LoVo (cell line): ENCODE data around the gene KYAT1.
A peak's percentile ranks its signal among the peaks of the same experiment; 100 is the strongest.
"Not testable (repeated sequence)": the region's sequence is repeated elsewhere in the genome, so short reads cannot be mapped to it uniquely, and the experiment has no call there.

Experiments
- DNase-seq: peaks from one replicate; pipeline ENCODE4 v3.0.0-alpha.2; 2016; ENCODE audit warnings: low spot score

The KYAT1 gene

DNA sequence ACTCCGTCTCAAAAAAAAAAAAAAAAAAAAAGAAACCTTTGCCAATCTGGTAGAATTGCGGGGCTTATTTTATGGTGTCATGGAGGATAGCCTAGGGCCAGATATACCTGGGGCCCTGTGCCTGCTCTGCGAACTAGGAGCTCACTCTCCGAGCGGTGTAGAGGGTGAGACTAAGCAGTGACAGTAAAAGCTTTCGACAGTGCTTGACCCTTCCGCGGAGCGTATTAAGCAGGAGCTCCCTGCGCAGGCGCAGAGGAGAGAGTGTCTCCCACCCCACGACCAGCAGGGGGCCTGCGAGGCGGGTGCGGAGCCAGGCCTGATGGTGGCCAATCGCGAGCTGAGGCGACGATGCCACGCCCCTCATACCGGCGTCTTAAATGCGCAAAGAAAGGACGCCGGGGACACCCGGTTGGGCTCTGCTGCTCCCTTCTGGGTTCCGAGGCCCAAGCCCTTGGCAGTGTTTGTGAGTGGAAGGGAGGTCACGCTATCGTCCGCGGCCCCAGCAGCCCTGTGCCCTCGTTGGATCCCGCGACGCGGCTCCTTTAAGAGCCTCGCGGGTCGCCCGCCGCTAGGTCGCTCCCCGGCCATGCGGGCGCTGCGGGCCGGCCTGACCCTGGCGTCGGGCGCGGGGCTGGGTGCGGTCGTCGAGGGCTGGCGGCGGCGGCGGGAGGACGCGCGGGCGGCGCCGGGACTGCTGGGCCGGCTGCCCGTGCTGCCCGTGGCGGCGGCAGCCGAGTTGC is 63.5 kb downstream of the KYAT1 start, which contains the start of gene ENDOG:
TSS of gene ENDOG (plus strand) at position 402 of the 740 bp plus-strand sequence. CDS start at position 587, 185 bp downstream.
- peak; percentile 98 for DNase-seq

DNA sequence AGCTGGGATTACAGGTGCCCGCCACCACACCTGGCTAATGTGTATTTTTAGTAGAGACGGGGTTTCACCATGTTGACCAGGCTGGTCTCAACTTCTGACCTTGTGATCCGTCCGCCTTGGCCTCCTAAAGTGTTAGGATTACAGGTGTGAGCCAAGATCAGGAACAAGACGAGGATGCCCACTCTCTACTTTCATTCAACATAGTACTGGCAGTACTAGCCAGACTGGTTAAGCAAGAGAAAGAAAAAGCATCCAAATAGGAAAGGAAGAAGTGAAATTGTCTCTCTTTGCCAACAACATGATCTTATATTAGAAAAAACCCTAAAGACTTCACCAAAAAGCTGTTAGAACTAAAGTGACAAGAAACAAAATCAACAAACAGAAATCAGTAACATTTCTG is 70.9 kb downstream of the KYAT1 start:
- DNase-seq, result no peak

DNA sequence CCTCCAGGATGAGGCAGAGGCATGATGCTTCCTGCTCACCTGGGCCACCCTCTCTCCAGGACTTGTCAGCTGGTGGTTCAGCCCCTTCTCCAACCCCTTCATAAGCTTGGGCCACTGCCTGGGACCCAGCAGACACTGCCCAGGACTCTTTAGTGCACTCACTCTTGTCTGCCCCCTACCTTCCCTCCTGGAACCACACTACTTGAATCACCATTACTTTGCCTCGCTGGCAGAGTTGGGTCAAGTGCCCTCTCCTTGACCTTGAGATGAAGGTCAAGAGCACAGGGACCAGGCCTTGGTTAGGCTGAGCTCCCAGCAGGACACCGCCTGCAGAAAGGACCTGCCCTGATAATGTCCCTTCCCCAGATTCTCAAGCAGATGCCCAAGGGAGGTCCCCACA is 71.9 kb downstream of the KYAT1 start:
- no peak for DNase-seq

DNA sequence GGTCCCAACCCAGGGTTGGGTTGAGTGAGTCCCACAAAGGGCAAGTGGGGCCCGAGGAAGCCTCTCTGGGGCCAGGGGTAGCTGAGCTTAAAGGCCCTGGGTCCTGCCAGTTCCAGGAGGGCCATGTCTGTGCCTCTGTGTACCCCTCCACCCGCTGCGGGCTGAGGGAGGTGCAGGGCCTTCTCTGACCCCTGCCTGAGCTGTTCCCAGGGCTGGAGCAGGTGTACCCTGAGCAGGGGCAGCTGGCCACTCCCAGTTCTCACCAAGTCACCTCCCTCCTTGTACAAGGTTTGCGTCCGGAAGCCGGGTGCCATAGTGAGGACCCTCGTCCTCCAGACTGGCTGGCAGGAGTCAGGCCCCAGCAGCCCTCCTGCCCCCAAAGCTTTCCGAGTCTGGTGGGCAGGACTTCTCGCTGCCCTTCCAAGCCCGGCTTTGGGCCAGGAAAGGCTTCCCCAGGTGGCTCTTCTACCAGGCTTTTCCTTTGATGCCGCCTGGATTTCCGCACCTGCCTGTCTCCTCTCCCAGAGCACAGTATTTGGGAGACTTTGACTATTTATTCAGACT is 72.6 kb downstream of the KYAT1 start:
- DNase-seq, result no peak

DNA sequence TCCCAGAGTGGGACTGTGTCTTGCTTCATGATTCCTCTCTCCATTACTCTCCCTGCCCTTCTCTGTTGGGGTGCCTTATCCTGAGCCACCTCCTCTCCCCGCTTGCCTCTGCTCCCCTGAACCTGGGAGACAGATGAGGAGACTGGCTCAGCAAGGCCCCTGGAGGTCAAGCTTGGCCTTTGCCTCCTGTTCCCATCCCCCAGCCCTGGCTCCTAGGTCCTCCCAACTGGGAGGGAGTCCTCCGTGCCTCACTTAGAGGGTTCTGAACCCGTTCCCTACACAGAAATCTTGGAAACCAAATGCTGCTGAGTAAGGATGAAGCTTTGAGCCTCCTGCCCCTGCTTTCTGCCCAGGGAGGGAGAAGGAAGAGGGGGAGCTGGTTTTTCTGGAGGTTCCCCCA is 73.2 kb downstream of the KYAT1 start:
- no peak for DNase-seq

DNA sequence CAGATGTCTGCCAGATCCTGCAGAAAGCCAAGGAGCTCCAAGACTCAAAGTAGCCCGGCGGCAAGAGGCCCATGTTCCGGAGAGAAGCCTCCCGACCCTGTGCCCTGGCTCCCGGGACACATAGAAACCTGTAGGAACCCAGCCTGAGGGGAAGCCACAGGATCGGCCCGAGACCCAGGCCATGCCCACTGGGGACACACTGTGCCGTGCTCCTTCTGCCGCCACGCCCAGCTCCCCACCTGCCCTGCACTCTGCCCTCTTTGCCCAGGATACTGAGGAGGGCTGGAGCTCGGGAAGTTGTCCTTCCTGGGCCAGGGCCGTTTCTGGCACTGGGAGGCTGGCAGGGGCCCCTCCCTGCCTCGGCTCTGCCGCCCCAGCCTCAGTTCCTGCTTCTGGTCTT is 73.9 kb downstream of the KYAT1 start:
- DNase-seq, result no peak

DNA sequence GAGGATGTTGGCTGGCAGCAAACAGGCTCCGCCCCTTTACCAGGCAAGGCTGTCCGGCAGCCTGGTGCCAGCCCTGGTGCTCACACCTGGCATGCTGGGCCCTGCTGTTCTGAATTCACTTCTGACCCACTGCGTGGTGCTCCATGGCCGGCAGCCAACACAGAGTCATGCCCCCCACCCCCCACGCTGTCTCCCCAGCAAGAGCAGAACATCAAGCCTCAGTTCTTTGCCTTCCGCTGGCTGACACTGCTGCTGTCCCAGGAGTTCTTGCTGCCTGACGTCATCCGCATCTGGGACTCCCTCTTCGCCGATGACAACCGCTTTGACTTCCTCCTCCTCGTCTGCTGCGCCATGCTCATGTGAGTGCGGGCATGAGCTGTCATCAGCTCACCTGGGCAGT is 76.1 kb downstream of the KYAT1 start:
- no peak for DNase-seq

DNA sequence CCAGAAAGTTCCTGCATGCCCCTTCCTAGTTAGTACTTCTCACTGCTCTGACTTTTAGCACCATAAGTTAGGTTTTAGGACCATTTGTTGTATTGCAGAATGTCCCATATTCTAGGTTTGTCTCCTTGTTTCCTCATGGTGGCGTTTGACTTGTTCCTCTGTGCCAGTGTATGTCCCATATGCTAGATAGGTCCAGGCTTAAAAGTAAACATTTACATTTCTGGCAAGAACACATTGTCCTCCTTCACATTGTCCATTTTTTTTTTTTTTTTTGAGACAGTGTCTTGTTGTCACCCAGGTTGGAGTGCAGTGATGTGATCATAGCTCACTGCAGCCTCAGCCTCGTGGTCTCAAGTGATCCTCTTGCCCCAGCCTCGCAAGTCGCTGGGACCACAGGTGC is 79.3 kb downstream of the KYAT1 start:
- DNase-seq, result no peak

DNA sequence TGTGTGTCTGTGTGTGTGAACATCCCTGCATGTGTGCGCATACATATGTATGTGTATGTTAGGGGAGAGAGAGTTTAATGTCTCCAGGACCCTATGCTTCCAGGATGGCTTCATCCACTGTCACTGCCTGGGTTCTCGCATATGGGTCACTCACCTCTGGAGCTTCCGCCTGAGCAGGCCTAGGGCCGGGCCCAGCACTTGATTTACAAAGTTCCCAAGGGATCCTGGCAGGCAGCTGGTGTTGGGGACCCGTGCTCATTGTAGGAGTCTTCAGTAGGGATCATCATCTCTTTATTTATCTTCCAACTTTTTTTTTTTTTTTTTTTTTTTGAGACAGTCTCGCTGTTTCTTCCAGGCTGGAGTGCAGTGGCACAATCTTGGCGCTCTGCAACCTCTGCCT is 81.7 kb downstream of the KYAT1 start:
- no peak for DNase-seq

DNA sequence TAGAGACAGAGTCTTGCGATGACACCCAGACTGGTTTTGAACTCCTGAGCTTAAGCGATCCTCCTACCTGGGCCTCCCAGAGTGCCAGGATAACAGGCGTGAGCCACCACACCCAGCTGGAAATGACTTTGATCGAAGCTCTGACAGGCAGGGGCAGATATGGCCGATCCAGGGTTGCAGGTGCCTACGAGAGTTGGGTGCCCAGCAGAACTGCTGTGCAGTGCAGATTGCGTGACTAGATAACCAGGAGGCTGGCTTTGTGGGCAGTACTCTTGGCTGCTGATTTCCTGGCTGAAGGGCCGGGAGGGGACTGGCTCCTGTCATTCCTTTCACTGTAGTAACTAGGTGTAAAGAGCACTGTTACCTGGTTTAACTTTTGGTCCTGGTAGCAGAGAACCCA is 82.9 kb downstream of the KYAT1 start:
- no peak for DNase-seq

DNA sequence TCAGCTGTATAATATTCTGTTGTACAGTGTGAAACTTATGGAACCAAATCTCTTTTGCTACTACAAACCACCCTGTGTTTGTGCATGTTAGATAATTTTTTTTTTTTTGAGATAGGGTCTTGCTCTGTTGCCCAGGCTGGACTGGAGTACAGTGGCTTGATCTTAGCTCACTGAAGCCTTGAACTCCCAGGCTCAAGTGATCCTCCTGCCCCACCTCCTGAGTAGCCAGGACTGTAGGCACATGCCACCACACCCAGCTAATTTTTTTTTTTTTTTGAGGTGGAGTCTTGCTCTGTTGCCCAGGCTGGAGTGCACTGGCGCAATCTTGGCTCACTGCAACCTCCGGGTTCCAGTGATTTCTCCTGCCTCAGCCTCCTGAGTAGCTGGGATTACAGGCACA is 86.8 kb downstream of the KYAT1 start:
- not testable (repeated sequence) for DNase-seq

DNA sequence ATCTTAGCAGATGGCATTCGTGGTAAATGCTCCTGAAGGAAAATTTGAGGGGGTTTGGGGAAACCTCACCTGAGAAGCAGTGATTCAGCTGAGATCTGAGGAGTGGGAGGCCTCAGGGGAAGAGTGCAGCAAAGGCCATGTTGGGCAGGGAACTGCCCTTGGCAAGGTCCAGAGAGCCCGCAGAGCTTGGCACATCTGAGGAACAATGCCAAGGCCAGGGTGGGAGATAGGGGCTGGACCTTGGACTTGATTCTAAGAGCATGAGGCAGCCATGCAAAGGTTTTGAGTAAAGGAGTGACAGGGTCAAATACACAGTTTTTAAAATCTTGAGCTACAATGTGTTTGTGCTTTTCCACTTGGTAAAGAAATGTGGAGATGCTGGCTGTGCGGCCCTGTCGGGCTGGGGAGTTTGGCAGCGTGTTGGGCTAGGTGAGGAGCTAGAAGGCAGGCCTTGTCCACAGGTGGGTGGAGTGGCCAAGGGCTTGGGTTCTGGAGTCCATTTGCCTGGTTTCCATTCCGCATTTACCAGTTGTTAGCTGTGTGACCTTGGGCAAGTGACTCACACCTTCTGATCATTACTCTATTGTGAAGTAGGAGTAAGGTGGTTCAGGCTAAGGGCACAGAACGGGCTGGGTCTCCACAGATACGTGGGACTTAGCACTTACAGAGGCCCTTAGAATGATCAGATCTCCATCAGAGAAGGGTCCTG is 88.6 kb downstream of the KYAT1 start:
- DNase-seq, result no peak

DNA sequence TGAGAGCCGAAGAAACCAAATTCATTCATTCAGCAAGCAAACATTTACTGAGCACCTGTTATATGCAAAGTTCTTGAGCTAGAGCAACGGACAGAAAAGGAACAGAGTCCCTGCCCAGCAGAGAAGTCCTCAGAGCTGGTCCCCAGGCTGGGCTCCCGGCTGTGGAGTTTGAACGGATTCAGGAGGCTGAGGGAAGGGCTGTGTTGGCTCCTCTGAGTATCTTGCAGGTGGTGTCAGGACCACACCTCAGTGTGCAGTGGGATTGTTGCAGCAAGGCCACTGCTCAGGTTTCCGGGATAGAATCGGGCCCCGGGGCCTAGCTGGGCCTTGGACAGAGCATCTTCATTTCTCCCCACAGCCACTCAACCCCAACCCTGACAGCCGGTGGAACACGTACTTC is 89.6 kb downstream of the KYAT1 start:
- DNase-seq, result no peak

DNA sequence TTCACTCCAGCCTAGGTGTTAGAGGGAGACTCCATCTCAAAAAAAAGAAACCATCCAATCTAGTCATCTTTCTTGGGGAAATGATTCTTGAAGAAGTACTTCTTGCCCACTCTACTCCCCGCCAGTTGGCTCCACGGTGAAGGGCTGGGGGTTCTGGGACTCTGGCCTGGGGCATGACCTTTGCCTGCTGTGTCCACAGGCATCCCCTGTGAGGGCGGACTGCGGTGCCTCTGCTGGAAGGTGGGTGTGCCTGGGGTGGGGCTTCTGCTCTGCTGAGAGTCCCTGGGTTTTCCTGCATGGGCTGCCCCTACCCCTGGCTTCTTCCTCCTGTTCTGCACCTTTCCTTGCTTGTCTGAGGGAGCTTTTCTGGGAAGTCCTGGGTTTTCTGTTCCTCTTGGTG is 91.2 kb downstream of the KYAT1 start:
- no peak for DNase-seq

DNA sequence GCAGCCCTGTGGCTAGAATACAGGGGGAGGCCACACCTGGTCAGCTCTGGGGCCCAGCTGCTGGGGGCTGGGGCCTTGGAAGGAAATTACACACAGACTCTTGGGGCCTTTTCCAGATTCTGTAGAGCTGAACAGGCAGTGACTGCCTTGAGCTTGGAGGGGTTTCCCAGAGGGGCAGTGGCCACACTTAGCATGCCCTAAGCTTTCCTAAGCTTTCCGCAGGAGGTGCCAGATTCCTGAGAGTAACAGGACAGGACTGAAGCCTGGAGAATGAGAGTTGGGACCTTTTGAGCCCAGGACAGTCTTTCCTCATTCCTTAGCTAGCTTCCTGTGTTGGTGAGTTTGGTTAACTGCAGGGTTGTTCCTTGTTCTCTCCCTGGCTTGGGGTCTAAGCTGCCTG is 93.3 kb downstream of the KYAT1 start:
- no peak for DNase-seq

DNA sequence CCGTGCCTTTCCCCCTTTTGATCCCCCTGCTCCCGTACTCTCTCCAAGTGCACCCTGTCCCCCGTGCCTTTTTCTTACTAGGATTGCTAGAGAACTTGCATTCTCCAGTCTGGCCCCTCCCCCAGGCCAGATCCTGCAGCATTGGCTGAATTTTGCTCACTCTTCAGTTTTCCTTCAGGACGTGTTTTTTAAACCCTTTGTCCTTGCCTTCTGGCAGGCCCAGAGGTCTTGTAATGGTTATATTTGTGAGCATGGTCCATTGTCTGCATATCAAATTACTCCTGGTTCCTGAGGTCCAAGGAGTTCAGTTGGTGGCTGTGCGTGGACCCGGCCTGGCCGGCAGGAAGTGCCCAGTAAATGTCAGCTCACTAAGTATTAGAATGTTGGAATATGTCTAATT is 94.1 kb downstream of the KYAT1 start:
- no peak for DNase-seq

DNA sequence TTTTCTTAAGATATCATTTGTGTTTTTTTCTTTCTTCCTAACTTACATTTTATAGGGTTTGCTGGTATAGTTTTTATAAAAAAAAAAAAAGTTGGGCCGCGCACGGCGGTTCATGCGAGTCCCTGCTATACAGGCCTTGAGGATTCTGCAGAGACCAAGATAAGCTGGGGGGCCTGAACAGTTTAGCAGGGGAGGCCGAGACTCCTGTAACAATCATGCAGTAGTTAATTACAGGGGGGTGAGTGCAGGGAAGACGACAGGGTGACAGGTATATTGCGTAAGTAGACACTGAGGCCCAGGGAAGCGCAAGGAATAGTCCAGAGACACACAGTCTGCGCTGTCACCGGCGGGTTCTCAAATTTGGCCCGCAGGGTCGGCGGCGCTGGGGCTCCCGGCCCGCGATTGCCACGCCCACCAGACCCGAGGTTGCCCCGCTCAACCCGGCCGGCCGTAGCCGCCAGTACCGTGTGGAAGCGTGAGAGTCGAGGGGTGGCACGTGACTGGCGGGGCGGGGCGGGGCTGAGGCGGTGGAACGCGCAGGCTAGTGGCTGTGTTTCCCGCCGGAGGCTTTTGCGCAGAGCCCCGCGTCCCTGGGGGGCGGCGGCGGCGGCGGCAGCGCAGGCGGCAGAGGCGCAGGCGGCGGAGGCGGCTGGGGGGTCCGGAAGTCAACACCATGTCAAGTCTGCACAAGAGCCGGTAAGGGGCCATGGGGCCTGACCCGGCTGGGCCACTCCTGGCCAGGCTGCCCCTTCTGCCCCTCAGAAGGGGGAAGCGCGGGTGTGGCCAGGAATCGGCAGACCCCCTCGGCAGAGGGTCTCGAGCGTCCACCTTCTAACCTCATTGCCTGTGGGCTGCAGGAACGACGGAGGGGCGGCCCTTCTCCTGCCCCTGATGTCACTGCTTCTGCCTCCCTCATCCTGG is 94.8 kb downstream of the KYAT1 start, which contains the start of gene TBC1D13:
TSS of gene TBC1D13 (plus strand) at position 573 of the 921 bp plus-strand sequence. CDS start at position 674, 101 bp downstream.
- DNase-seq, result peak; percentile 86

DNA sequence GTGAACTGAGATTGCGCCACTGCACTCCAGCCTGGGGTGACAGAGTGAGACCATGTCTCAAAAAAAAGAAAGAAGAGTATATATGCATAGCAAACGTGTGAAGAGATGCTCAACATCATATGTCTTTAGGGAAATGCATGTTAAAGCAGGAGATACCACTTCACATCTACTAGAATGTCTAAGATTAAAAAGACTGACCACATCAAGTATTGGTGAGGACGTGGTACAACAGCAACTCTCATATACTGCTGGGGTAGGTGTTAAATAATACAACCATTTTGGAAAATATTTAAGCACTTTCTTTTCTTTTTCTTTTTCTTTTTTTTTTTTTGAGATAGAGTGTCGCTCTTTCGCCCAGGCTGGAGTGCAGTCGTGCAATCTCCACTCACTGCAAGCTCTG is 96.3 kb downstream of the KYAT1 start:
- DNase-seq, result no peak
